ENCODE measurements around the gene IL13. TPM values are rescaled to one million over a fixed set of nuclear protein-coding genes. Genes with fewer than 3 reads are reported as not detected.

Gene IL13
- polyA plus RNA-seq, 1 donor (not counting 4 experiments of a cell fraction or from before 2014, with no cell fraction given): not detected

DNA sequence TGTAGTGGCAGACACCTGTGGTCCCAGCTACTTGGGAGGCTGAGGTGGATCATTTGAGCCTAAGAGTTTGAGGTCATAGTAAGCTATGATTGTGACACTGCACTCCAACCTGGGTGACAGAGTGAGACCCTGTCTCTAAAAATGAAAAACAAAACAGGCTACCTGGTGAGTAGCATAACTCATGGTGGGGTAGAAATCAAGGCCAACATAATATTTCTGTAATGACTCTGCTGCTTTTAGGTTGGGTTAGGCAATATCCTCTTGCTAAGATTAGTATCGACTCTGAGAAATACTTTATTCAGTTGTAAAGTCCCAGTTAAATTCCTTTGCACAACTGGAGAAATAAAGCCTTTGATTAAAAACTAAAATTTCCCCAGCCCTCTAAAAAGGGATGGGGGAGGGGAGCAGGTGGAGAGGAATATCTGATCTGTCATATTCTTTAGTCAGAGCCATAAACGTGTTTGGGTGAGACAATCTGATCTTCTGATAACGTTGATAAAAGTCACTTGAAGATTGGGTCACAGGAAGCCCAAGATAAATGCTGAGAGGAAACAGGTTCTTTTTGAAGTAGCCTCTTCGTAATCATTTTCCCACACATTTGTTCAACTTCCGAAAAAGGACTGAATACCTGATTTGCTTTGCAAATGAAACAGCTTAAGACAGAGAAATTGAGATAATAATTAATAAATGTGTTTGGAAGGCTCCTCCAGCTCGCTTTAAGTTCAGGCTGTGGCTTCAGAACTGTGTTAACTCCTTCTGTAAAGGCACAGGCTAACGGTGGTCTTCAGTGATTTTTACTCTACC, 30.8 kb downstream of the IL13 start:
- no peak overlapping the region for H3K9ac ChIP-seq (ENCODE audit: control insufficient read depth, extremely low read depth, insufficient read depth, low read length)
- no peaks in the 10 kb centered on the region for H3K36me3 ChIP-seq (ENCODE audit: control insufficient read depth in 2 of 2, extremely low read depth in 1 of 2, insufficient read depth in 2 of 2, low read length in 2 of 2)
- TF ChIP-seq, protein P1, sequence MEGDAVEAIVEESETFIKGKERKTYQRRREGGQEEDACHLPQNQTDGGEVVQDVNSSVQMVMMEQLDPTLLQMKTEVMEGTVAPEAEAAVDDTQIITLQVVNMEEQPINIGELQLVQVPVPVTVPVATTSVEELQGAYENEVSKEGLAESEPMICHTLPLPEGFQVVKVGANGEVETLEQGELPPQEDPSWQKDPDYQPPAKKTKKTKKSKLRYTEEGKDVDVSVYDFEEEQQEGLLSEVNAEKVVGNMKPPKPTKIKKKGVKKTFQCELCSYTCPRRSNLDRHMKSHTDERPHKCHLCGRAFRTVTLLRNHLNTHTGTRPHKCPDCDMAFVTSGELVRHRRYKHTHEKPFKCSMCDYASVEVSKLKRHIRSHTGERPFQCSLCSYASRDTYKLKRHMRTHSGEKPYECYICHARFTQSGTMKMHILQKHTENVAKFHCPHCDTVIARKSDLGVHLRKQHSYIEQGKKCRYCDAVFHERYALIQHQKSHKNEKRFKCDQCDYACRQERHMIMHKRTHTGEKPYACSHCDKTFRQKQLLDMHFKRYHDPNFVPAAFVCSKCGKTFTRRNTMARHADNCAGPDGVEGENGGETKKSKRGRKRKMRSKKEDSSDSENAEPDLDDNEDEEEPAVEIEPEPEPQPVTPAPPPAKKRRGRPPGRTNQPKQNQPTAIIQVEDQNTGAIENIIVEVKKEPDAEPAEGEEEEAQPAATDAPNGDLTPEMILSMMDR (optimal IDR thresholded peaks at IDR 0.05 in 1 of 3, IDR thresholded peaks at IDR 0.05 in 1 of 3, conservative IDR thresholded peaks at IDR 0.05 in 1 of 3; ENCODE audit: extremely low read depth in 1 of 3, insufficient read depth in 2 of 3, low read length in 3 of 3): no peak
- no peak for TF ChIP-seq EZH2 (IDR thresholded peaks at IDR 0.05; ENCODE audit: low read length)
- H3K4me1 ChIP-seq (ENCODE audit: control insufficient read depth, extremely low read depth, insufficient read depth, low read length): no peaks in the 10 kb centered on the region
- no peak overlapping the region for H2AFZ ChIP-seq (ENCODE audit: control insufficient read depth, low read length)
- H3K4me2 ChIP-seq (ENCODE audit: control insufficient read depth, extremely low read depth, insufficient read depth, low read depth, low read length): no peak overlapping the region
- no peak for FAIRE-seq
- dilution Hi-C loops (cut with MboI; ENCODE audit: extremely low pct_ligation_motif_present, low sequenced_read_pairs): no loop called here
- no peaks in the 10 kb centered on the region for H3K9me3 ChIP-seq (ENCODE audit: control insufficient read depth, low read depth, low read length)
- H3K4me3 ChIP-seq (ENCODE audit: control insufficient read depth in 2 of 3, extremely low read depth in 1 of 3, insufficient read depth in 2 of 3, low read depth in 1 of 3, low read length in 3 of 3): no peak overlapping the region
- H3K27me3 ChIP-seq (ENCODE audit: control insufficient read depth, extremely low read depth, insufficient read depth, low read length): no peaks in the 10 kb centered on the region
- H3K9me1 ChIP-seq (ENCODE audit: control insufficient read depth, extremely low read depth, insufficient read depth, low read length): no peaks in the 10 kb centered on the region
- no peaks in the 10 kb centered on the region for H4K20me1 ChIP-seq (ENCODE audit: control insufficient read depth, extremely low read depth, insufficient read depth, low read length)
- DNase-seq (ENCODE audit: low read depth, low spot score): no peak
- H3K27ac ChIP-seq (ENCODE audit: control insufficient read depth, insufficient read depth, low read length): no peak overlapping the region
- no peaks in the 10 kb centered on the region for H3K79me2 ChIP-seq (ENCODE audit: control insufficient read depth, insufficient read depth, low read length)

GRCh38 chr5:132689513-132689912, 31.5 kb downstream of the IL13 start:
- Histone ChIP-seq H3K9ac (ENCODE audit: control insufficient read depth, extremely low read depth, insufficient read depth, low read length) (no peak overlapping the region), H3K4me3 (ENCODE audit: control insufficient read depth in 2 of 3, extremely low read depth in 1 of 3, insufficient read depth in 2 of 3, low read depth in 1 of 3, low read length in 3 of 3) (no peak overlapping the region), H3K36me3 (ENCODE audit: control insufficient read depth in 2 of 2, extremely low read depth in 1 of 2, insufficient read depth in 2 of 2, low read length in 2 of 2) (no peaks in the 10 kb centered on the region), H3K9me3 (ENCODE audit: control insufficient read depth, low read depth, low read length) (no peaks in the 10 kb centered on the region), H2AFZ (ENCODE audit: control insufficient read depth, low read length) (no peak overlapping the region), H3K9me1 (ENCODE audit: control insufficient read depth, extremely low read depth, insufficient read depth, low read length) (no peaks in the 10 kb centered on the region), H3K4me1 (ENCODE audit: control insufficient read depth, extremely low read depth, insufficient read depth, low read length) (no peaks in the 10 kb centered on the region), H3K4me2 (ENCODE audit: control insufficient read depth, extremely low read depth, insufficient read depth, low read depth, low read length) (no peak overlapping the region), H3K27me3 (ENCODE audit: control insufficient read depth, extremely low read depth, insufficient read depth, low read length) (no peaks in the 10 kb centered on the region), H3K79me2 (ENCODE audit: control insufficient read depth, insufficient read depth, low read length) (no peaks in the 10 kb centered on the region), H3K27ac (ENCODE audit: control insufficient read depth, insufficient read depth, low read length) (no peak overlapping the region), H4K20me1 (ENCODE audit: control insufficient read depth, extremely low read depth, insufficient read depth, low read length) (no peaks in the 10 kb centered on the region)
- FAIRE-seq (no peak), DNase-seq (ENCODE audit: low read depth, low spot score) (no peak)
- TF ChIP-seq EZH2 (IDR thresholded peaks at IDR 0.05; ENCODE audit: low read length): no peak
- TF ChIP-seq, protein P1 (optimal IDR thresholded peaks at IDR 0.05 in 1 of 3, IDR thresholded peaks at IDR 0.05 in 1 of 3, conservative IDR thresholded peaks at IDR 0.05 in 1 of 3; ENCODE audit: extremely low read depth in 1 of 3, insufficient read depth in 2 of 3, low read length in 3 of 3): no peak
- dilution Hi-C loops (cut with MboI; ENCODE audit: extremely low pct_ligation_motif_present, low sequenced_read_pairs): no loop called here

All from keratinocyte (primary cell).